Measurements from ENCODE around the gene FSCN2.
"Not testable (repeated sequence)": the region's sequence is repeated elsewhere in the genome, so short reads cannot be mapped to it uniquely, and the experiment has no call there.

The FSCN2 gene

DNA sequence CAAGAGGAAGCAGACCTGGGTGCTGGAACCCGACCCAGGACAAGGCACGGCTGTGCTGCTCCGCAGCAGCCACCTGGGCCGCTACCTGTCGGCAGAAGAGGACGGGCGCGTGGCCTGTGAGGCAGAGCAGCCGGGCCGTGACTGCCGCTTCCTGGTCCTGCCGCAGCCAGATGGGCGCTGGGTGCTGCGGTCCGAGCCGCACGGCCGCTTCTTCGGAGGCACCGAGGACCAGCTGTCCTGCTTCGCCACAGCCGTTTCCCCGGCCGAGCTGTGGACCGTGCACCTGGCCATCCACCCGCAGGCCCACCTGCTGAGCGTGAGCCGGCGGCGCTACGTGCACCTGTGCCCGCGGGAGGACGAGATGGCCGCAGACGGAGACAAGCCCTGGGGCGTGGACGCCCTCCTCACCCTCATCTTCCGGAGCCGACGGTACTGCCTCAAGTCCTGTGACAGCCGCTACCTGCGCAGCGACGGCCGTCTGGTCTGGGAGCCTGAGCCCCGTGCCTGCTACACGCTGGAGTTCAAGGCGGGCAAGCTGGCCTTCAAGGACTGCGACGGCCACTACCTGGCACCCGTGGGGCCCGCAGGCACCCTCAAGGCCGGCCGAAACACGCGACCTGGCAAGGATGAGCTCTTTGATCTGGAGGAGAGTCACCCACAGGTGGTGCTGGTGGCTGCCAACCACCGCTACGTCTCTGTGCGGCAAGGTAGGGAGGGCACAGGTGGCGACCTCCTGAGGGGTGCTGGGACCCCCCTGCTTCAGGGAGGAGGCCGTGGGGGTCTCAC is 667 bp downstream of the FSCN2 start:
- DNase-seq: no peak

DNA sequence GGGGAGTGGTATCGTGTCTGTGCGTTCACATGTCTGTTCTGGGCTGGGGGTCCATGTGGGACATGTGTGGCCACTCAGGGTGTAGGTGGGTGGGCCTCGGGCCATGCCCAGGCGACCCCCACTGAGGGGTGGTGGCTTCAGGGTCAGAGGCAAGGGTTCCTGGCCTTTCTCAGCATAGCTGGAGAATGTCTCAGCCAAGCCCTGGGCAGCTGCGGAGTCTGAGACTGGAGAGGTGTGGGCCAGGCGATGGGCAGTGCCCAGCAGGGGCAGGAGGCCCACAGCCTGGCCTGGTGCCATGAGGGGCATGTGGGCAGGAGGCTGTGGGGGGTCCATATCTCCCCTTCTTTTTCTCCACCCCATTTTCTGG is 1.2 kb downstream of the FSCN2 start:
- DNase-seq: no peak

DNA sequence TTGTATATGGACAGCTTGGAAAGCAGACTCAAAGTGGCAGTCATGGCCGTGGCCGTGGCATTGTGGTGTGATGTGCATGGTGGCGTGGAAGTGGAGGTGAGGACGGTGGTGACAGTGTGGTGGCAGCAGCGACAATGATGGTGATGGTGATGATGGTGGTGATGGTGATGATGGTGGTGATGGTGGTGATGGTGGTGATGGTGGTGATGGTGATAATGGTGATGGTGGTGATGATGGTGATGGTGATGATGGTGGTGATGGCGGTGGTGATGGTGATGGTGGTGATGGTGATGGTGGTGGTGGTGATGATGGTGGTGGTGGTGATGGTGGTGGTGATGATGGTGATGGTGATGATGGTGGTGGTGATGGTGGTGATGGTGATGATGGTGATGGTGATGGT is 2.8 kb downstream of the FSCN2 start:
- not testable (repeated sequence) for DNase-seq

DNA sequence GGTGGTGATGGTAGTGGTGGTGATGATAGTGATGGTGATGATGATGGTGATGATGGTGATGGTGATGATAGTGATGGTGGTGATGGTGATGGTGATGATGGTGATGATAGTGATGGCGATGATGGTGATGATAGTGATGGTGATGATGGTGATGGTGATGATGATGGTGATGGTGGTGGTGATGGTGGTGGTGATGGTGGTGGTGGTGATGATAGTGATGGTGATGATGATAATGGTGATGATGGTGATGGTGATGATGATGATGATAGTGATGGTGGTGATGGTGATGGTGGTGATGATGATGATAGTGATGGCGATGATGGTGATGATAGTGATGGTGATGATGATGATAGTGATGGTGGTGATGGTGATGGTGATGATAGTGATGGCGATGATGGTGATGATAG is 3.8 kb downstream of the FSCN2 start:
- not testable (repeated sequence) for DNase-seq

DNA sequence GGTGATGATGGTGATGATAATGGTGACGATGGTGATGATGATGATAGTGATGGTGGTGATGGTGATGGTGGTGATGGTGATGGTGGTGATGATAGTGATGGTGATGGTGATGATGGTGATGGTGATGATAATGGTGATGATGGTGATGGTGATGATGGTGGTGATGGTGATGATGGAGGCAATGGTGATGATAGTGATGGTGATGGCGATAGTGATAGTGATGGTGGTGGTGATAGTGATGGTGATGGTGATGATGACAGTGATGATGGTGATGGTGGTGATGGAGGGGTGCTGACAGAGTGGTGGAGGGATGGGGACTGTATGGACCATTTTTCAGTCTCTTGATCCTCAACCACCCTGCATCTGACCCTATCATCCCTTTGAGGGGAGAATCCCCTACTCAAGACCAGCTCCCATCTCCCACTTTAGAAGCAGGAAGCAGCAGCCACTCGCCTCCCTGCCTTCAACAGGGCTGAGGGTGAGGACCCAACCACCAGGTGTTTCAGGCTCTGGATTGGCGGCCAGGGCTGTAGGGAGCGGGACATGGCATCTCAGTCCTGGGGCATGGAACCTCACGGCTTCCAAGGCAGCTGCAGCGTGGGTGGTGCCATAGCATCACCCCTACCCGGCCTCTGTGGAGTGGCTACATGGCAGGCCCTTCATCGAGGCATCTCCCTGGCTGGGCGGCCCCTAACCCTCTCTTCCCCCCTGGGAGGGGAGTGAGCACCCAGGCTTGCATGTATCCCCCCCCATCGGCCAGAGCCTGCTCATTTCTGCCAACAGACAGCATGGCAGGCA is 4.5 kb downstream of the FSCN2 start:
- no peak for DNase-seq

DNA sequence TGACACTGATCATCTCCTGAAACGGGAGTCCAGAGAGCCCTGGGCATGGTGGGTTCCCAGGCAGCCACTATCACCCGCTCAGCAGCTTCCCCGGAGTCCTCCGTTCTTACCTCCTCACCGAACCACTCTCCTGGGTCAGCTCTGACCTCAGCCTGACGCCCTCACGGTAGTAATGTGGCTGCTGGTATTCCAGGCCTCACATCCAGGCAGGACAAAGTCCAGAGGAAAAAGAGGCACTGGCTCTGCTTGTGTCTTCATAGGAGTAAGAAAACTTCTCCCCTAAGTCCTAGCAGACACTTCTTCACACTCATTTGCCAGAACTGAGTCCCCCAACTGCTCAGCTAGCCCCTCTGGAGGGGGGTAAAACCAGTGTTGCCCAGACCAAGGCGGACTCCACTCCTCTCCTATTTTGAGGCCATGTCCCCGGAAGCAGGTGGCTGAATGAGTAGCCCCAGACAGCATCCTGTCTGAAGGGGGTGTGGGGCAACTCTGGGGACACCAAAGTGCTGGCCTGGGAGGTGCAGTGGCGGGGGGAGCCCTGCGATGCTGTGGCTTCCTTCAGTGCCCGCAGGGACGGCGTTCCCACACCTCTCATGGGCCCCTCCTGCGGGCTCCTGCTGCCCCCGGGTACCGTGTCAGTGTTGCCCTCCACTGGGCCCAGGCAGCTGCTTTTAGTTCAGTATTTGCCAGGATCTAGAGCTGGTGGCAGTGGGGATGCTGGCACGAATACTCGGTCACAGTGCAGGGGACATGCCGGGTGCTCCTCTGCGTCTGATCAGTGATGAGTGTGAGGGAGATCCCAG is 5.4 kb downstream of the FSCN2 start:
- no peak for DNase-seq

DNA sequence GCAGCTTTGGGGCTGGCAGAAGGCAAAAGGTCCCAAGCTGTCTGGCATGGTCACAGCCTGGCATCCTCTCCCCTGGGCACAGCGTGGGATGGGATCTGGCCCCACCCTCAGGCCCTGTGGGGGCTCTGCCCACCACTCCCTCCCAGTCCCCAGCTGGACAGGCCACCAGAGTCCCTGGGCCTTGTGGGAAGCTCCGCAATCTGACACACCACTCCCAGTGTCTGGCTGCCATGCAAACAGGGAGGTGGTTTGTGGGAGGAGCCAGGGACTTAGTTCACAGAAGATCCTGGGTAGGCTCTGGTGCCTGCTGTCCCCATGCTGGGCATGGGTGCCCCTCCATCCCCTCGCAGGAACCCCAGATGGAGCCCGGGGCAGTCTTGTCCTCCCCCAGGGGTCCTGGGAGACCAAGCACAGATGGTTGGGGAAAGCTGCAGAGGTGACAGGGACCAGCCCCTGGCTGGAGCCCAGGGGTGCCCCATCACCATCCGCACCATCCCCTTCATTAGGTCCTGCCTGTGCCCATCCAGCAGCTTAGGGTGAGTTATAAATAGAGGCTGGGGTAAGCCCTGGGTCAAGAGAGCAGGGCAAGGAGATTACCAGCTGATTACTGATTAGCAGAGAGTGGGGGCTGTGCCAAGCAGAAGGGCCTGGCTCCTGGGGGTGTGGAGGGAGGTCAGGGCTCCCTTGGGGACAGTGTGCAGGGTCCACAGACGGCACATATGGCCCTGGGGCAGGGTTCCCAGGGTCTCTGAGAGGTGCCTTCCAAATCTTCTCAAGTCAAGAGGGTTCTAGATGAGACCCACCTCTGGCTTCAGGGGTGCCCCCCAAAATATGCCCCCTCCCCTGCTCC is 6.2 kb downstream of the FSCN2 start:
- DNase-seq: no peak

DNA sequence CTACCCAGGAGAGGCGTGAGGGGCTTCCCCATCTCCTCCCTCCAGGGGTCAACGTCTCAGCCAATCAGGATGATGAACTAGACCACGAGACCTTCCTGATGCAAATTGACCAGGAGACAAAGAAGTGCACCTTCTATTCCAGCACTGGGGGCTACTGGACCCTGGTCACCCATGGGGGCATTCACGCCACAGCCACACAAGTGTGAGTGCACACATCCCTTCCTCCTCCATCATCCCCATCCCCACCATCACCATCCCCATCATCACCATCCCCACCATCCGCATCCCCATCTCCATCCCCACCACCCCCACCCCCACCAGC is 6.8 kb downstream of the FSCN2 start:
- no peak for DNase-seq

DNA sequence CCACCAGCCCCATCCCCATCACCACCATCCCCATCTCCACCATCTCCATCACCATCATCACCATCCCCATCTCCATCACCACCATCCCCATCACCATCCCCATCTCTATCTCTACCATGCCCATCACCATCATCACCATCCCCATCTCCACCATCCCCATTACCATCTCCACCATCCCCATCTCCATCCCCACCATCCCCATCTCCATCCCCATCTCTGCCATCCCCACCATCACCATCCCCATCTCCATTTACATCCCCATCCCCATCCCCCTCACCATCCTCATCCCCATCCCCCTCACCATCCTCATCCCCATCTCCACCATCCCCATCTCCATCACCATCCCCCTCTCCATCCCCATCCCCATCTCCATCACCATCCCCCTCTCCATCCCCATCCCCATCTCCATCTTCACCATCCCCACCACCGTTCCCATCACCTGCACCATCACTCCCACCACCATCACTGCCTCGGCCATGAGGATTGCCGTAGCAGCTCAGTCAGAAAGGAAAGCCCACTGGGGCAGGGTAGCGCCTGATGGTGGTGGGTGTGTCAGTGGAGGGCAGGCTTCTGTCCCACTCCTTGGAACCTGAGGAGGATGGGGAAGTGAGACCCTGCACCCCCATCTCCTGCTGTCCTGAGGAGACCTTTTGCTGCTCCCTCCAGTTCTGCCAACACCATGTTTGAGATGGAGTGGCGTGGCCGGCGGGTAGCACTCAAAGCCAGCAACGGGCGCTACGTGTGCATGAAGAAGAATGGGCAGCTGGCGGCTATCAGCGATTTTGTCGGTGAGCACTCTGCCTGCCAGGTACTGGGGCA is 7.5 kb downstream of the FSCN2 start:
- DNase-seq: no peak

DNA sequence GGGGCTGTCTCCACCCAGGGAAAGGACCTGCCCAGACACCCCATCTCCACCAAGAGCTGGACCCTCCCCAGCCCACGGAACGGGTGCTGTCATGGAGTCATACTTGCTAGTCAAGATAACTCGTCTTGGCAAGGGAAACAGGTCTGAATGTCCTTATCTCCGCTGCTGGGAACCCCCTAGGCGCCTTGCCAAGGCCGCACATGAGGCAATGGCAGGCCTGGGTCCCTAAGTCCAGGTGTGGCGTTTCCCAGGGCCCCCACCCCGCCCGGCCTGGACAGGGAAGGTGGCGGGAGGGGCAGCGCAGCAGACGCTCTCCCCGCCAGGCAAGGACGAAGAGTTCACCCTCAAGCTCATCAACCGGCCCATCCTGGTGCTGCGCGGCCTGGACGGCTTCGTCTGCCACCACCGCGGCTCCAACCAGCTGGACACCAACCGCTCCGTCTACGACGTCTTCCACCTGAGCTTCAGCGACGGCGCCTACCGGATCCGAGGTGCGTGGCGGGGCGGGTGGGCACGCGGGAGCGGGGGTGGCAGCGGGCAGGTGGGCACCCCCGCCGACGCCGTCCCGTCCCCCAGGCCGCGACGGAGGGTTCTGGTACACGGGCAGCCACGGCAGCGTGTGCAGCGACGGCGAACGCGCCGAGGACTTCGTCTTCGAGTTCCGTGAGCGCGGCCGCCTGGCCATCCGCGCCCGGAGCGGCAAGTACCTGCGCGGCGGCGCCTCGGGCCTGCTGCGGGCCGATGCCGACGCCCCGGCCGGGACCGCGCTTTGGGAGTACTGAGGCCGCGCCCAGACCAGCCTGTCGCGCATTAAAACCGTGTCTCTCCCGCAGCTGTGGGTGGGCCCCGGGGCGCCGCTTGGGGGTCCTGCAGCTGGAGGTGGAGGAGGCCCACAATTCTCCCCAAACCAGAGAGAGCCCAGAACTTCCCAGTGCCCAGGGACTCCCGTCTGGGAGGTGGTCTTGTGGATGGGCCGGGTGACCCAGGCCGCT is 8.4 kb downstream of the FSCN2 start:
- DNase-seq: no peak

DNA sequence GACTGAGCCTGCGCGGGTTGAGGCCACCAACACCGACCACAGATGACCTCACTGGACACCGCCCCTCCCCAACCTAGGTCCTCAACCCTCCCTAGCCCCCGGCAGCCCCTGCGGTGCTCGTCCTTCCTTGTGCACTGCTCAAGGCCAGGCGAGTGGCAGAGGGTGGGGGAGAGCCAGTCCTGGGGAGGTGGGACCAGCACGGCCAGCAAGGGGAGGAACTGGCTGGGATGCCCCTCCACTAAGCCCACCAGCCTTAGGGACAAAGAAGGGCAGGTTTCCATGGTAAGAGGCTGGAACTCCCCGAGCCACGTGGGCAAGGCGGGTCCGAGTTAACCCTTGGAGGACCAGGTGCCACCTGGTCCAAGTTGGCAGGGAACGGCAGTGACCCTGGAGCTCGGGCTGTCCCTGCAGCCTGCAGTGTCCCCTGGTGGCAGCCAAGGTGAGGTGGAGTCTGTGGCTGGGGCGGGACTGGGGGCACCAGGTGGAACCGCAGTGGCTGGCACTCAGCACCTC is 9.2 kb downstream of the FSCN2 start:
- peak; percentile 79 for DNase-seq

DNA sequence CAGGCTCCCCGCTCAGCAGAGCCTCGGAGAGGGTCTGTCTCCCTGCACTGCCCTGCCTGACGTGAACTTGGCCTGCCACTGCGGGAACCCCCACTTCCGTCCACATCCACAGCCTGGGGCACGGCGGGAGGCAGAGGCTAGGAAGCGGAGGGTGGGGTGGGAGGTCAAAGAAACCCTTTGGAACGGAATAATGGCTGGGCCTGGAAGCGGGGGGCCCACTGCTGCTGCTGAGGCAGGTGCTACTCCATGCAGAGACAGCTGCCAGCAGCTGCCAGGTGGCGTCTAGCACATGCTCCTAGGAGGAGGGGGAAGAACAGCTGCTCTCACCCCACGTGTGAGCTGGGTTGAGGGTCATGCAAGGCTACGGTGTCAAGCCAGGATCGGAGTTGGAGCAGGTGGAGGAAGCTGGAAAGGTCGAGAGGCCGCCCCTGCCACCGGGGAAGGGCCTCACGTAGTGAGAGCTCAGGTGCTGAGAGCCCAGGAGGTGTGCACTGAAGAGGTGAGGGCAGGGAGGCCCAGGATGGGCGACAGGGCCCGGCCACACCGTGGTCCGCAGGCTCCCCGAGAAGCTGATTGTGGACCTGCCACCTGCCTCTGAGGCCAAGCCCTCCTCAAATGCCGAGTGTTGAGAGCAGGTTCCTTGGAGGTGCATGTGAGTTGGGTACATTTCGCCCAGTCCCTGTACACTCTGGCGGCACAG is 9.8 kb downstream of the FSCN2 start:
- peak; percentile 93 for DNase-seq

DNA sequence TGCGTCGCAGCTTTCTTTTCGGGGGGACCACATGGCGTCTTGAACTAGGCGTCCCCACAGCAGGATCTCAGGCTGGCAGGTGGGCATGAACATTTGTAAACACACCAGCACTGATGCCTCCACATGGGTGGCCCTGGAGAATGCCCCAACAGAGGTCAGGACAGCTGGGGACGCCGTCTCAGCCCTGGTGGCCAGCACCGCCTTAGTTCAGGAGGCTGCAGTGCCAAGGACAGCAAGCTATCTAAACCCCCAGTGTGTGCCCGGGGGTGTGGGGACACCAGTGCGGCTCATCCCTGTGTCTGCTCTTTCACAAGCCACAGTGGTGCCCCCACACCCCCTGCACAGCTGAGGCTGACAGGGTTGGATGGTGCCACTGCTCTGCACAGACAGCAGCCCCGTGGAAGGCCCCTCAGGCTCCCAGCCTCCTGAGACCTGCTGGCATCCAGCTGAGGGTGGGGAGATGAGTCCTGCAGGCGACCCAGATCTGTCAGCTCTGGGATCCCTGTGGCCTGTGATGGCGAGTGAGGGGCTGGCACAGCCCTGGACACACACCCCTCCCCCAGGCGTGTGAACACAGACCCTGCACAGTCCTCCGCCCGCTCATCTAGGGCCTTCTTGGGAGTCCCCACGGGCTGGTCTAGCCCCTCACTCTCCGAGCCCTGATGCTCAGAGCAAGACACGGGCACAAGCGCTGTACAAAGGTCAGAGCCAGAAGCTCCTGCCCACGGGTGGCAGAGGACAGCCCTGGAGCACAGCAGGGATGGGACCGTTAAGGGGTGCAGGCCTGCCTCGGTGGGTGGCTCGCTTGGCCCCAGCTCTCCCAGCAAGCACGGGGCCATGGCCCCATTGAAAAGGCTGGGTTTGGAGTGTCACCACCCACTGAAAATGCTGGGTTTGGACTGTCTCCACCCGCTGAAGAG is 10.7 kb downstream of the FSCN2 start:
- DNase-seq: no peak

DNA sequence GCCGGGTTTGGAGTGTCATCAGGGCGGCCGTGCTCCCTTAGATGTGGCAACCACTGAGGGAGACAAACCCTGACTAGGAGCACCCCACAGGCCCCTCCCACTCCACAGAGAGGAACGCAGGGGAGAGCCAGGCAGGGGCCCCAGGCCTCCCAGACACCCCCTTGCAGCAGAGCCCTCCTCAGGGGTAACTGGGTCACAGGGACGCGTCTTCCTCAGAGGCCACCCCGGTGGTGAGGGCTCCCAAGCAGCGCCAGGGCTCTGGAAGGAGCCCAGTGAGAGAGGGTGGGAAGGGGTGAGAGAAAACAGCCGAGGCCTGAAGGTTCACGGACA is 11.4 kb downstream of the FSCN2 start:
- DNase-seq: no peak

DNA sequence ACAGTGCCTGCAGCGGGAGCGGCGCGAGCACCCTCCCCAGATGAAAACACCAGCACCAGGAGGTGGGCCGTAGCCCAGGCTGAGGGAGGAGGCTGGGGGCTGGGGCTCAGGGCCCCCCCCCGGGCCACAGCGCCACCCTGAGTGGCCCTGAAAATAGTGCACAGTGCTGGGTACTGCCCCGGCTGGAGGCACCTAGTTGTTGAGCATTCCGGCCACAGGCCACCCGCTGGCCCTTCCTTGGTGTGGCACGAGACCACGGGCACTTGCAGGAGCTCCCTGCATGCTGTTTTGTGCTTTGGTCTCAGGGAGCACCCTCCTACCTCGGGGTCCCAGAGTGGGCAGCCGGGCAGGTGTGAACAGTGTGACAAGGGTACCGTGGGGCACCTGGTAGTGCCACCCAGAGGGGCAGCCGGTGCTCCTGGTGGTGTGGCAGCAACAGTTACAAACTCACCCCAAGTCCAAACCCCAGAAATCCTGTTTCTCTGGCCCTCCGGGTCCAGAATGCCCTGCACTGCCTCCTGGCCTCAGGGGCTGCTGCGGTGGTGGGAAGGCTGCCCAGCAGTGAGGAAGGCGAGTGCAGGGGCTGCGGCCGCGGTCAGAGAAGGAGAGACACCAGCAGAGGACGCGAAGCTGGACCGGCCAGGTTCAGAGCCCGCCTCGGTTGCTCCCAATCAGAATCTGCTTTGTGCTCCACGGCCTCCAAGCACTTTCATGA is 11.9 kb downstream of the FSCN2 start:
- no peak for DNase-seq

DNA sequence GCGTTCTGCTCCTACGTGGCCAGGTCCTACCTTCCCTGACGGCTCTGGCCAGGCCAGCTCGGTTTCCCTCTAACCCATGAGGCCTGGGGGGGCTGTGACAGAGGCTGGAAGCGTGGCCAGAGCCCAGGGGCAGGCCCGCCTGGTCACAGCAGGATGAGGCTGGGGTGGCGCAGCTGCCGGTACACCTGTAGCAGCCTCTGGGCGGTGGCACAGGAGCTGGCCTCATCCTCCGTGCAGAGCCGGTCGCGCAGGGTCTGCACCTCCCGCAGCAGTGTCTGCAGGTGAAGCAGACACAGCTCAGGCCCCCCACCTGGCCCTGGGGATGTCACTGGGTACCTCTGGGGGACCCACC is 12.5 kb downstream of the FSCN2 start:
- DNase-seq: no peak

DNA sequence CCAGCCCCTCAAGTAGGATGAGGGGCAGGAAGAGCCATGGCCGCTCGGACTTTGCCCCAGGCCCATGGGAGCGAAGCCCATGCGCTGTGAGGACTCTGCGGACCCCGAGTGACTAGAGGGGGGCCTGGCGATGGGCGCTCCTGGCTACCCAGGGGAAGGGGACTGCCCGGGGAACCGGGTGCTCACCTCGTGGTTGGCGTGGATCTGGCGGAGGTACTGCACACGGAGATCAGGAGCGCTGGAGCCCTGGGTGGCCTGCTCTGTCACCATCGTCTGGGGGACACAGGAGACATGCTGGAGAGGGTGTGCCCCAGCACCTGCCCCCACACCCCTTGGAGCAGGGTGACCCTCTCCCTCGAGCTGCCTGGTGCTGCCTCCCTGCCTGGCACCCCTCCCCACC is 12.9 kb downstream of the FSCN2 start:
- DNase-seq: no peak
